HS-5 (cell line): ENCODE measurements around the gene CARMIL3.

ENCODE experiments used
- DNase-seq: peaks from one replicate; pipeline ENCODE4 v3.0.0-alpha.2; 2012; ENCODE audit warnings: low read depth

Gene CARMIL3

GRCh38 chr14:24078146-24078545 is 26.3 kb downstream of the CARMIL3 start:
- no peak for DNase-seq

GRCh38 chr14:24079491-24080141 is 27.8 kb downstream of the CARMIL3 start:
- DNase-seq, result no peak

DNA sequence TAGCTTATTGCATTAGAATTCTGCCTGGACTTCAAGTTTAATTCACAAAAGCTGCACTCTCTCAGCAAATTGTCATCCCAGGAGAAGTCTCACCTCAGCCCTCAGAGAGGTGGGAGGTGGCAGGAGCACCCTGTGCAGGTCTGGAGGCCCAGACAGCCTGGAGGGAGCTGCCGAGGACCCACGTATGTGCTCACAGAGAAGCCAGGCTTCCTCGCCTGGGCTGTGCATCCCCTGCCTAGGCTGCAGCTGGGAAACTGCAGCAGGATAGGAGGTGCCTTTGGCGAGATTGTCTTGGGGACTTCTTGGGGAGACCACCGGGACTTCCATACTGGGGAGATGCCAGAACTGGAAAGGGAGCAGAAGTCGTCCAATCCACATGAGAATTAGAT is 28.3 kb downstream of the CARMIL3 start:
- no peak for DNase-seq

DNA sequence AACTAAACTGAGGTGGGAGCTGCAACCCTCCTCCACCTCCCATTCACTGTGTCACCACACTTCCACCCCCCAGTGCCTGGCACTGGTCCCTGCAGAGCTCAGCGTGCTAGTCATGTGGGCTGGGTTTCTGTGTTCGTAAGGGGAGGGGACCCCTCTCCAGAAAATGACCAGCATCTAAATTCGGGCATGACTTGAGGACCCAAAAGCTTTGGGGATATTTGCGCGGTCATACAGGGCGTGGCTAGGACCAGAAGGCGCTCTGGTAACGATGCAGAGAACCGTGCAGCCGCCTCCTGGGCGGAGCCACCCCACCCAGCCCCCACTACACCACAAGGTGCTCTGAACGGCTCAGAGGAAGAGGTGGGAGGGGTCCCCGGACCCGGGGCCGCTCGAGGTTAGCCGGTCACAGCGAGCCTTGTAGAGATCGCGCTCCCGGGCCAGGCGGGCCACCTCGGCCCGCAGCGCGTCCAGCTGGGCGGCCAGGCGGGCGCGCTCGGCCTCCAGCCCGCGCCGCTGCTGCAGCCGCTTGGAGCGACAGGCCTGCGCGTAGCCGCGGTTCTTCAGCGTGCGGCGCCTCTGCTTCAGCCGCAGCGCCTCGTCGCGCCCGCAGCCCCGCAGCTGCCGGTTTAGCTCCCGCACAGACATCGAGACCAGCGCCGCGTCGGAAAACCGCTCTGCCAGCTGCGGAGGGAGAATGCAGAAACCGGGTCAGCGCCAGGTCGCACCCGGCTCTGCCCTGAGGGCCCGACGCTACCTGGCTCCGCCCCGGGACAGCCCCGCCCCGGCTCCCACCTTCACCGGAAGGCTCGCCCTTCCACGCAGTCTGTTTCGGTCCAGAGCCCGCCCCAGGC is 29.3 kb downstream of the CARMIL3 start:
- no peak for DNase-seq

DNA sequence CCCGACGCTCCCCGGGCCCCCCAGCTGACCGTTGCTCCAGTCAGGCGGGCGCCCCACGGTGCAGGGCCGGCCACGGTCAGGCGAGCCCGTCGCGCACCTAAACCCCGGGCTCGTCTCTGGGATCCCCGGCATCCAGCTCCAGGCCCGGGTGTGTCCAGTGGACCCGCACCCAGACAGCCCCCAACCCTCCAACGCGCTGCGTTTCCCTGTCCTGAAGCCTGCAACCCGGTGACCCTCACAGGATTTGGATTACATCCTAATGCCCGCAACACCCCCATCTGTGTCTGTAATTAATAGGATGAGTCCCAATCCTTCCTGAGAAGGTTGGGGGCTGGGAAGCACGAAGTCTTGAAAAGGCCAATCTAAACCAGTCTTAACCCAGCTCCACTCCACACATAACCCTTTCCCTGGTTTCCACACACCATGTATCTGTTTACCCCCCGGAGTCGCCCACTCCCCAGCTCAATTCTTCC is 30.0 kb downstream of the CARMIL3 start:
- no peak for DNase-seq

DNA sequence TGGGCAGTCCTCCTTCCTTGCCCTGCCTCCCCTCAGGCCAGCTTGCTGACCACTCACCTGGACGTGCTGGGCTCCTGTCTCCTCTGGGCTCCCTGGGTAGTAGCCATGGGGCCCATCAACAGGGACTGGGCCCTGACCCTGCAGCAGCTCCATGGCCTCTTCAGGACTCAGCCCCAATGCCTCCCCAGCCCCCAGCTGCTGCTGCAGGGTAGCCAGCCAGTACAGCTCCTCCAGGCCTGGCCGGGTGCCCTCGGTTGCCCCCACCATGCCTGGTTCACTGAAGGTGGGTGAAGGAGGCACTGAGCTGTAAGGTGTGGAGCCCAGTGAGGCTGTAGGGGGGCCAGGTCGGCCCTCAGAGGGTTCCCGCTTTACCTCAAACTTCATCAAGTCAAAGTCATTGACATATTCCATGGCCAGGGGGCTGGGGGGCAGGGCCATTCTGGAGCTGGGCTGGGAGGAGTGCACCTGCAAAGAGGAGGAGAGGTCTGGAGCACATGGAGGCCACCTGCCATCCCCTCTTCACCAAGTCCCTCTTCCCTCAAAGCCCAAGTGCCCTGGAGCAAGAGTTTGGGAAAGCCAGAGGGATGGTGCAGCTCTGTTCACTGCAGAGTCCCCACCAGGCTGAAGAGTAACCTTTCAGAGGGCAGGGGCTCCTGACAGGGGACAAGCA is 30.7 kb downstream of the CARMIL3 start:
- DNase-seq, result no peak

- no peak for DNase-seq
Measured at GRCh38 chr14:24083462-24083861, 31.7 kb downstream of the CARMIL3 start.

DNA sequence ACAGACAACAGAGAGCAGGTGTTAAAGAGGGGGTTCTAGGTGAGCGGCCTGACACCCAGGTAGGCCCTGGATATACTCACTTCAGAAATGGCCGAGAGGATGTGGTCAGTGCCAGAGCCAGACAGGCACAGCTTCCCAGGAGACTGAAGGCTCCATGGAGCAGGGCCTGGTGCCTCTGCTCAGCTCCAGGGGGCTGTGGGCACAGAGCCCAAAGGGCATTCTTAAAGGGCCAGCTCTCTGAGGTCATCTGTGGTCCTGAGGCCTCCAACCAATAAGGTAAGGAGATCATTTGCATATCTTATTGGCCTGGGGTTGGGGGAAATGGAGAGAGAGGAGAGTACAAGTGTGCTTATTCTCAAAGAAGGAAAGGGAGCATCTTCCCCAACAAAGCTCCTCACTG is 32.6 kb downstream of the CARMIL3 start:
- DNase-seq, result no peak

DNA sequence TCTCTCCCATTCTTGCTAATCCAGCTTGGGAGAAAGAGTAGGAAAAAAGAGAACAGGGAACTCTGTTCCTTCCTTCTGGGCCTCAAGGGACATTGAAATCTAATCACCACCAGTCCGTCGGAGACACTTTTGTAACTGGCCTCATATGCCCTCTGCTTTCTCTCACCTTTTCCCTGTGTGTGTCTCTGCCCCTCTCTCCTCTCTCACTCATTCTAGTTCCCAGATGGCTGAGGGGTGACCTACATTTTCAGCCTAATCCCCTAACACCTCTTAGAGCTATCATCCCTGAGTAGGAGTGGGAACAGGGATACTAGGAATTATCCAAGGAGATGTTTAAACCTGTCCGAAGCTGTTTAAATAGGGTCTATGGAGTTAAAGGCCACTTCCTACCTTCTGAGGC is 33.4 kb downstream of the CARMIL3 start:
- no peak for DNase-seq

- DNase-seq, result no peak
Measured at GRCh38 chr14:24086193-24086955, 34.6 kb downstream of the CARMIL3 start.

DNA sequence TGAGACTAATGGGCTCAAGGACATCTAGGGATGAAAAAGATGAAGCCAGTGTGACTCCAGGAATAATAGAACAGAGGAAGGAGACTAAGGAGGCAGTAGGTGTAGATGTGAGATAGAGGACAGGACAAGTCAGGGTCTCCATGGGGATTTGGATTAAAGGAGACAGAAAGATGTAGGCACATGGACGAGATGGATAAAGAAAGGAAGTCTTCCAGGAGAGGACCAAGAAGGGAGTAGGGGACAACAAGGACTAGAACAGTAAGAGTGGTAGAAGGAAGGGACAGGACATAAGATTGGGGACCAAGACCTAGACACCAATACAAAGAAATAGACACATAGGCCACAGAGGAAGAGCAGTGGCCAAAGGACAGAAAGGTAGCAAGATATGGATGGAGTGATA is 35.2 kb downstream of the CARMIL3 start:
- DNase-seq, result no peak

- DNase-seq, result no peak
Measured at GRCh38 chr14:24088095-24088494, 36.3 kb downstream of the CARMIL3 start.

DNA sequence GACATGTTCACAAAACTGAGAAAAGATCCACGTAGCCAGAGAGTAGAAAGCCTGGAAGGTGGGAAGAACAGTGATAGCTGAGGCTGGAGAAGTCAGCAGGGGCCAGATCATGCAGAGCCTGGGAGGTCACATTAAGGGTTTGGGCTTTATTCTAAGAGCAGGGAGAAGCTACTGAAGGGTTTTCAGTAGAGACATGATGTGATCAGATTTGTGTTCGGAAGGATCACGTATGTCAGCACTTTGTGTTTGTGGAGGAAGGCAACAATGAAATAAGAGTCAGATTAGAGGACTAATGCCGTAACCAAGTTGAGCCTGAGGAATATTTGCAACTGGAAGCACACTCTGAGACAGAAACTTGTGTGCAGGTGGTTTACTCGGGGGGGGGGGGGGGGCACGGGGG is 38.1 kb downstream of the CARMIL3 start:
- DNase-seq, result no peak

DNA sequence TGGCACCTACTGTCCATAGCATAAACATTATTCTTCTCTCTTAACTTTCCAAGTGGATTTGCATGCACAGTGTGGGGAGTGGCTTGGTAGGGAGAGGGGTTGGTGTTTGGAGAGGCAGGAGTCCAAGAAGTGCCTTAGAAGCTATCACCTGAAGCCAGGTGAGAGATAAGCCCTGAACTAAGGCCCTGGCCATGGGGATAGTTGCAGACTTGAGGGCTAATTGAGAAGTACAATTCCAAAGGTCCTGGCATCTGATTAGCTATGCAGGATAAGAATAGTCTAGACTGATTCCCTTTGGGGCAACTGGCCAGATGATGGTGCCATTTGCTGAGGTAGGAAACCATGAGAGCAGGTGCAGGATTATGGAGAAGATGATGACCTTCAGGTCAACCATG is 40.3 kb downstream of the CARMIL3 start:
- DNase-seq, result no peak

DNA sequence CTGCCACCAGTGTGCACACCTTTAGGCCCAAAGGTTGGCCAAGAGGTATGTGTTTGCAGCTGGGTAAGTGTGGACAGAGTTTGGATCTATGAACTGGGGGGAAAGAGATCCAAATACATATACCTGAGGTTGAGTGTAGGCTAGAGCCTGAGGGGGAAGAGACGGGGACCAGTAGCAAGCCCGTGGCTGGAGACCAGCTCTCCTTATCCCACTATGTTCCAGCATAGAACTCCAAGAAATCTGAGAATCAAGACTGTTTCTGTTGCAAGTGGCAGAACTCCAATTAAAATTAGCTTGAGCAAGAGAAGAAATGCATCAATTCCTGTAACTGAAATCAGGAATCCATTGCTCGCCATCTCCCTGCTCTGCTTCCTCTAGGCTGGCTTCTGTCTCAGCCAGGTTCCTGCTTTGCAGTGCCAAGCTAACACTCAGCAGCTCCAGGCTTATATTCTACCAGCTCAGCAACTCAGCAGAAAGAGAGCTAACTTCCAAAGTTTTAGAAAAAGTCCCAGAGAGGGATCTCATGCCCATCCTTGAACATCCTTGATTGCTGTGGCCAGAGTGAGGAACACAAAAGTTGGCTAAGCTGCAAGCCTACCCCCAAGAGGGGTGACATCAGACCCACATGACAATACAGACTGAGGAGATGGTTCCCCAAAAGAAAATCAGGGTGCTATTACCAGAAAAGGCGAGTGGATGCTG is 40.8 kb downstream of the CARMIL3 start:
- DNase-seq, result no peak

- no peak for DNase-seq
Measured at GRCh38 chr14:24093207-24093900, 41.5 kb downstream of the CARMIL3 start.

GRCh38 chr14:24093901-24094840 is 42.4 kb downstream of the CARMIL3 start, which contains the start of gene PCK2:
PCK2 (plus strand) TSS chr14:24094311; CDS start chr14:24094406, 95 bp downstream.
- peak; percentile 56 for DNase-seq

DNA sequence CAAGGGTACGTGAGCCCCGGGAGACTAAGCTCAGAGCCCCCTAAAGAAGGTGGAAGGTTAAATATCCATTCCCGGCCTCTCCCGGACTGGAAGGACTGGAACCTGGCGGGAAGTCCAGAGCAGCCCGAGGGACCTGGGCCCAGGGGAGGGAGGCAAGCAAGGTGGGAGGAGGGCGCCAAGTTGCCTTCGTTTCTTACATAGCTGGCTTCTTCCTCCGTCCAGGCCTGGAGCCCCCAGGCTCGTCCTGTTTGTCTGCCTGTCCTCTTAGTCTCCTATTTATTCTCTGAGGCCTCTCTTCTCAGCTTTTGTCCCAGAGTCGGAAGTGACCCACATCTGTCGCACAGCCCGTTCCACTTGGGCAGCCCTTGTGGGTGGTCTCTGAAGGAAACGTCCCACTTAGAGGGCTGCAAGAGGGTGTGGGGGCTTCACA is 43.0 kb downstream of the CARMIL3 start:
- DNase-seq, result no peak

- no peak for DNase-seq
Measured at GRCh38 chr14:24095271-24096068, 43.7 kb downstream of the CARMIL3 start.
